Panc1 (cell line): Measurements from ENCODE around the gene FOXA3. TPM values are rescaled to one million over a fixed set of nuclear protein-coding genes. Genes with fewer than 3 reads are reported as not detected.

Experiments used
- ATAC-seq: fragments of 200-7000 bp; cut with Tn5 transposase; 2 replicates; pipeline ENCODE4 v1.9.1; 2020; ENCODE audit warnings: mild to moderate bottlenecking, moderate library complexity
- BruUV-seq: library from RNA; stranded (reverse); fragments of 400-500 nt; replicated peaks from 2 replicates; lab custom pipeline; 2021; lab: Mats Ljungman, UMichigan
- CTCF ChIA-PET: fragments of 300-600 bp; sonication (Branson Sonifier 250); formaldehyde crosslinking; loops from one replicate; lab custom pipeline; 2022; ENCODE audit warnings: antibody characterized with exemption; lab: Charles Lee
- POLR2A ChIA-PET: fragments of 300-600 bp; sonication (Branson Sonifier 250); formaldehyde crosslinking; loops from one replicate; lab custom pipeline; 2022; ENCODE audit warnings: antibody characterized with exemption; lab: Charles Lee
- DNase-seq: peaks from one replicate; pipeline ENCODE4 v3.0.0-alpha.2; 2010; ENCODE audit warnings: low read depth, low spot score
- H3K27ac ChIP-seq: 2 replicates; pipeline ENCODE4 v1.5.1; 2011; ENCODE audit warnings: mild to moderate bottlenecking, low read length, inconsistent platforms
- H3K27me3 ChIP-seq: fragments of 200-500 bp; sonication (Bioruptor generic); 2 replicates; pipeline ENCODE4 v1.6.0; 2014; ENCODE audit warnings: low read length, inconsistent platforms; ENCODE audit not compliant: control insufficient read depth, insufficient read depth
- H3K36me3 ChIP-seq: fragments of 200-500 bp; sonication (Bioruptor generic); 2 replicates; pipeline ENCODE4 v1.5.1; 2014; ENCODE audit warnings: inconsistent platforms, mild to moderate bottlenecking, low read length, moderate library complexity; ENCODE audit not compliant: control insufficient read depth, insufficient read depth
- H3K4me1 ChIP-seq: 2 replicates; pipeline ENCODE4 v1.5.1; 2011; ENCODE audit warnings: inconsistent platforms, mild to moderate bottlenecking, low read length, moderate library complexity; ENCODE audit not compliant: control insufficient read depth, insufficient read depth
- H3K4me3 ChIP-seq, 2 experiments: 2 replicates each; pipeline ENCODE4 v1.5.1; 2011 to 2012; ENCODE audit warnings: low read depth in 2 of 2, low read length in 2 of 2, mild to moderate bottlenecking in 2 of 2, inconsistent platforms in 1 of 2, moderate library complexity in 1 of 2
- H3K9me3 ChIP-seq: fragments of 200-500 bp; sonication (Bioruptor generic); 2 replicates; pipeline ENCODE4 v1.5.1; 2014; ENCODE audit warnings: low read depth, mild to moderate bottlenecking, inconsistent platforms, low read length, moderate library complexity; ENCODE audit not compliant: control insufficient read depth, insufficient read depth
- POLR2AphosphoS5 ChIP-seq: IDR thresholded peaks from 2 replicates; pipeline ENCODE4 v1.6.1; 2012; ENCODE audit warnings: mild to moderate bottlenecking, low read depth, low read length, moderate library complexity
- SIN3A ChIP-seq: IDR thresholded peaks from 2 replicates; pipeline ENCODE4 v1.6.1; 2012; ENCODE audit warnings: low read depth, mild to moderate bottlenecking, low read length, moderate library complexity, borderline replicate concordance; ENCODE audit not compliant: insufficient read depth
- TCF7L2 ChIP-seq: IDR thresholded peaks from 2 replicates; pipeline ENCODE4 v1.6.1; 2011; ENCODE audit warnings: mild to moderate bottlenecking, low read depth, low read length, inconsistent platforms
- in situ Hi-C: cut with HindIII; loops from 2 replicates; pipeline ENCODE4 v1.10.0; 2016; ENCODE audit warnings: low sequenced_read_pairs, low pct_unique_long_range_greater_than_20kb
- intact Hi-C: fragments of 100-400 bp; cut with micrococcal nuclease; formaldehyde crosslinking; loops from one replicate; pipeline ENCODE4 v1.10.0; 2022; ENCODE audit not compliant: unreplicated experiment
- total RNA-seq: library from RNA; stranded (reverse); gene quantifications from one replicate; pipeline ENCODE4 v1.2.1, GENCODE V29; 2021; ENCODE audit not compliant: unreplicated experiment
- TF ChIP-seq, protein P1 (sequence below): fragments of 450-650 bp; IDR thresholded peaks from 2 replicates; pipeline ENCODE4 v1.5.1; 2017; ENCODE audit warnings: mild to moderate bottlenecking
- TF ChIP-seq, protein P2 (sequence below), 2 experiments: IDR thresholded peaks; 2 replicates each; pipeline ENCODE4 v1.6.1; 2011 to 2012; ENCODE audit warnings: low read depth in 2 of 2, control low read depth in 1 of 2, low read length in 1 of 2, mild to moderate bottlenecking in 1 of 2, moderate library complexity in 1 of 2; ENCODE audit not compliant: insufficient read depth in 1 of 2

Gene FOXA3
- total RNA-seq, 1 experiment from 2014 or later = 0.26 TPM

DNA sequence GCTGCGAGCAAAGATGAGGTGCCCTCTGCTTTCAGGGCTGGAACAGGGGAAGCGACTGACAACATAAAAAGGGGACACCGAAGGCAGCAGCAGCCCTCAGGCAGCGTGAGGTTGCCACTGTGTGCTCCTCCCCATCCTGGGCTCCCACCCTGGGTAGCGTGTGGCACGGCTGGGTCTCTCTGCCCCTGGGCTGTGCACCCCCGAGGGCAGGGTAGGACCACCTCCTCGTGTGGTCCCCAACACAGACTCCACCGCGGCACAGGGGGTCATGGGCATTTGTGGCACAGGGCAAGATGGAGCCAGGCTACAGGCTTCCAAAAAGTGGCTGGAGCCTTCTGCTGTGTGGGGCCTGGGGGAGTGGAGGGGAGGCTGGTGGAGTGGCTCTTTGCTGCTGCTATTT lies 42.6 kb upstream of the FOXA3 start:
- no TSS peak for BruUV-seq
- Histone ChIP-seq H3K9me3 (no peaks in the 10 kb centered on the region), H3K27me3 (no peaks in the 10 kb centered on the region), H3K4me3 (no peak overlapping the region), H3K4me1 (no peaks in the 10 kb centered on the region; the same call in 1 of the 2 replicates), H3K27ac (no peak overlapping the region), H3K36me3 (no peaks in the 10 kb centered on the region)
- in situ Hi-C loops (no loop called here), intact Hi-C loops (no loop called here)
- POLR2A ChIA-PET = no interaction called here
- CTCF ChIA-PET = no interaction called here
- ATAC-seq (no peak), DNase-seq (no peak)
- TF ChIP-seq TCF7L2 (no peak), SIN3A (no peak), POLR2AphosphoS5 (no peak)
- TF ChIP-seq, protein P1, sequence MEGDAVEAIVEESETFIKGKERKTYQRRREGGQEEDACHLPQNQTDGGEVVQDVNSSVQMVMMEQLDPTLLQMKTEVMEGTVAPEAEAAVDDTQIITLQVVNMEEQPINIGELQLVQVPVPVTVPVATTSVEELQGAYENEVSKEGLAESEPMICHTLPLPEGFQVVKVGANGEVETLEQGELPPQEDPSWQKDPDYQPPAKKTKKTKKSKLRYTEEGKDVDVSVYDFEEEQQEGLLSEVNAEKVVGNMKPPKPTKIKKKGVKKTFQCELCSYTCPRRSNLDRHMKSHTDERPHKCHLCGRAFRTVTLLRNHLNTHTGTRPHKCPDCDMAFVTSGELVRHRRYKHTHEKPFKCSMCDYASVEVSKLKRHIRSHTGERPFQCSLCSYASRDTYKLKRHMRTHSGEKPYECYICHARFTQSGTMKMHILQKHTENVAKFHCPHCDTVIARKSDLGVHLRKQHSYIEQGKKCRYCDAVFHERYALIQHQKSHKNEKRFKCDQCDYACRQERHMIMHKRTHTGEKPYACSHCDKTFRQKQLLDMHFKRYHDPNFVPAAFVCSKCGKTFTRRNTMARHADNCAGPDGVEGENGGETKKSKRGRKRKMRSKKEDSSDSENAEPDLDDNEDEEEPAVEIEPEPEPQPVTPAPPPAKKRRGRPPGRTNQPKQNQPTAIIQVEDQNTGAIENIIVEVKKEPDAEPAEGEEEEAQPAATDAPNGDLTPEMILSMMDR = no peak
- TF ChIP-seq, protein P2, sequence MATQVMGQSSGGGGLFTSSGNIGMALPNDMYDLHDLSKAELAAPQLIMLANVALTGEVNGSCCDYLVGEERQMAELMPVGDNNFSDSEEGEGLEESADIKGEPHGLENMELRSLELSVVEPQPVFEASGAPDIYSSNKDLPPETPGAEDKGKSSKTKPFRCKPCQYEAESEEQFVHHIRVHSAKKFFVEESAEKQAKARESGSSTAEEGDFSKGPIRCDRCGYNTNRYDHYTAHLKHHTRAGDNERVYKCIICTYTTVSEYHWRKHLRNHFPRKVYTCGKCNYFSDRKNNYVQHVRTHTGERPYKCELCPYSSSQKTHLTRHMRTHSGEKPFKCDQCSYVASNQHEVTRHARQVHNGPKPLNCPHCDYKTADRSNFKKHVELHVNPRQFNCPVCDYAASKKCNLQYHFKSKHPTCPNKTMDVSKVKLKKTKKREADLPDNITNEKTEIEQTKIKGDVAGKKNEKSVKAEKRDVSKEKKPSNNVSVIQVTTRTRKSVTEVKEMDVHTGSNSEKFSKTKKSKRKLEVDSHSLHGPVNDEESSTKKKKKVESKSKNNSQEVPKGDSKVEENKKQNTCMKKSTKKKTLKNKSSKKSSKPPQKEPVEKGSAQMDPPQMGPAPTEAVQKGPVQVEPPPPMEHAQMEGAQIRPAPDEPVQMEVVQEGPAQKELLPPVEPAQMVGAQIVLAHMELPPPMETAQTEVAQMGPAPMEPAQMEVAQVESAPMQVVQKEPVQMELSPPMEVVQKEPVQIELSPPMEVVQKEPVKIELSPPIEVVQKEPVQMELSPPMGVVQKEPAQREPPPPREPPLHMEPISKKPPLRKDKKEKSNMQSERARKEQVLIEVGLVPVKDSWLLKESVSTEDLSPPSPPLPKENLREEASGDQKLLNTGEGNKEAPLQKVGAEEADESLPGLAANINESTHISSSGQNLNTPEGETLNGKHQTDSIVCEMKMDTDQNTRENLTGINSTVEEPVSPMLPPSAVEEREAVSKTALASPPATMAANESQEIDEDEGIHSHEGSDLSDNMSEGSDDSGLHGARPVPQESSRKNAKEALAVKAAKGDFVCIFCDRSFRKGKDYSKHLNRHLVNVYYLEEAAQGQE (IDR thresholded peaks at IDR 0.05; ENCODE audit: insufficient read depth in 1 of 2, low read depth in 2 of 2, low read length in 1 of 2) = no peak

DNA sequence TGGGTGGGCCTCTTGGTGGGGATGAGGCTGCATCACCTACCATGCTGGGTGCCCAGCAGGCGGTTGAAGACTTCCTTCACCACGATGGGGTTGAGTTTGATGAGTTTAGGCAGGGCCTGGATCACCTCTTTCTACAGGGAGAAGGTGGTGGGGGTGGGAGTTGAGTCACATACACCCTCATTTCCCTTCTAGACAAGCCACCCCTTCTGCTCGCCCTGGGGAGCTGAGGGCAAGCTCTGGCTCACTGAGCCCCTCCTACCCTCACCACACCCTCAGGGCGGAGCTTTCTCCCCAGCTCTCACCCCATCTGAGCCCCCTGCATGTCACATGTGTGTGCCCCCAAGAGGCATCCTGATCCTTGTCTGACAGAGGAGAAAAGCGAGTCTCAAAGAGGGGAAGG lies 41.4 kb upstream of the FOXA3 start:
- CTCF ChIA-PET = no interaction called here
- DNase-seq (no peak), ATAC-seq (no peak)
- Histone ChIP-seq H3K27me3 (no peaks in the 10 kb centered on the region), H3K36me3 (no peaks in the 10 kb centered on the region), H3K4me1 (no peaks in the 10 kb centered on the region; the same call in 1 of the 2 replicates), H3K9me3 (no peaks in the 10 kb centered on the region), H3K27ac (no peak overlapping the region), H3K4me3 (no peak overlapping the region)
- BruUV-seq = no TSS peak
- TF ChIP-seq SIN3A = no peak
- TF ChIP-seq, protein P2 (IDR thresholded peaks at IDR 0.05; ENCODE audit: insufficient read depth in 1 of 2, low read depth in 2 of 2, low read length in 1 of 2) = no peak
- TF ChIP-seq TCF7L2 = no peak
- no peak for TF ChIP-seq POLR2AphosphoS5
- TF ChIP-seq, protein P1 = no peak
- in situ Hi-C loops (no loop called here), intact Hi-C loops (no loop called here)
- POLR2A ChIA-PET = no interaction called here
